GM19025 (cell line): ENCODE data around the gene FURIN.
"Not testable (repeated sequence)": the region's sequence is repeated elsewhere in the genome, so short reads cannot be mapped to it uniquely, and the experiment has no call there.

Experiments
- ATAC-seq: cut with Tn5 transposase; IDR thresholded peaks from one replicate; pipeline ENCODE4 v1.9.1; 2021; ENCODE audit warnings: mild to moderate bottlenecking, low read depth, moderate library complexity; ENCODE audit not compliant: unreplicated experiment

FURIN gene

DNA sequence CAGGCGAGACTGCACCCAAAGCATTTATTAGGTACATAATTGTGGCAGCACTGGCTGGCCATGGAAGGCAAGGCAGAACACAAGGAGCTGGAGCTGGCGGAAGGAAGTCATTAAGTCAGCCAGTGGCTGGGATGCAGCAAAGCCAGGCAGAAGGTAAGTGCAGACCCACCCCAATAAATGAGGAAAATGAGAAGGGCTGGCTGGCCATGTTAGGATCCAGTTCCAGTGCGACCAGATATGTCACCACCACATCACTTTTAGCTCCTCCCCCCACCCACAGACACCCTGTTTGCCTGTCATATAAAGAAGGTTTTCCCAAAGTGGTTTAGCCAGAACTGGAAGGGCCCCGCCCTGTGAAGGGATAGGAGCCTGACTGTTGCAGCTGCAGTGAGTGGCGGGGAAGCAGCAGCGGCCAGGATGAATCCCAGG lies at the start of gene FURIN:
FURIN (plus strand) TSS at position 328 of the 429 bp plus-strand sequence. CDS start 7,153 bp downstream, outside the sequence.
- ATAC-seq = no peak

DNA sequence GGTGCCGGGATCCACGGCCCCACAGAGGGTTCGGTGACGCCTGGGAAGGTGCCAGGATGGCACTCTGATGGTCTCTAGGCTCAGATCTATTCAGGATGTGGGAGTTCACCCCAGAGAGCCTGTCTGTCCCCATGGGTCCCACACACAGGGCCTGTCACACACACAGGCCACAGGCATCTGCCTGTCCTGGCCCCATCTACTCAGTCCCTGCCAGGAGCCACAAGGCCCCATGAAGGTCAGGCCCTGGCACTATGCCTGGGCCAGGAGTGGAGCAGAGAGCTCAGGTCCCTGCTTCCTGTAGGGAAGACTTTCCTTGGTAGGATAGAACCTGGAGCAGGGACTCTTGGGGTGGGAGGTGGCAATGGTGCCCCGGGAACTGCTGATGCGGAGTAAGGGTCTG lies 49.0 kb upstream of the FURIN start:
- ATAC-seq = no peak

DNA sequence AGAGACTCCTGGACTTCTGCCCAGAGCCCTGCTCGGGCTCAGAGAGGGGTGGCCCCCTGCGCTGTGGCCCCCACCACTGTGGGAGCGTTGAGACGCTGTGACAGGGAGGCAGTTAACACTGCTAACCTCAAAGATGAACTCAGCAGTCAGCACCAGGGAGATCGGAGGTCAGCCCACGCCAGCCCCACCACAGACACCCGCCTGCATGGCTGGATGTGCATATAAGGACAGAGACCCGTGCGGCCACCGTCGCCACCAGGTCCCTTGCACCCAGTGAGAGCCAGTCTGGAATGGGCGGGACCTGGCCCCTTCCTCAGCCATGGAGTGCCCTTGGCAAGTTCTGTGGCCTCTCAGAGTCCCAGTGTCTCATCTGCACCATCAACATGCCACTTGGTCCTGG lies 48.5 kb upstream of the FURIN start:
- no peak for ATAC-seq

DNA sequence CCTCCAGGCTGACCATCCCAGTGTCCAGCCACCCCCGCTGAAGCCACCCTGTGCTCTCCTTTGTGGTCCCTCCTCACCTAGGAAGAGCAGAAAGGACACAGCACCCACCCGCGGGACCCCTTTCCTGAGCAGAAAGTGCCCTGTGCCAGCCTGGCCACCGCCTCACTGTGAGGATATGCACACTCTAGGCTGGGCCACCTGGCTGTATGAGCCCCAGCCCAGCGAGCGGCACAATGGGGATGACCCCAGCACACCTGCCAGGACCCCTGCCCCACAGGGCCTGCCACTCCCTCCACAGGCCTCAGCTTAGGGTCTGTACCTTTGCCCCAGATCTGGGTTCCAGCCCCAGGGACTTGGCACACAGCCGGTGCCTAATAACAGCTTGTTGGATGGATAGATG lies 47.9 kb upstream of the FURIN start:
- ATAC-seq = no peak

DNA sequence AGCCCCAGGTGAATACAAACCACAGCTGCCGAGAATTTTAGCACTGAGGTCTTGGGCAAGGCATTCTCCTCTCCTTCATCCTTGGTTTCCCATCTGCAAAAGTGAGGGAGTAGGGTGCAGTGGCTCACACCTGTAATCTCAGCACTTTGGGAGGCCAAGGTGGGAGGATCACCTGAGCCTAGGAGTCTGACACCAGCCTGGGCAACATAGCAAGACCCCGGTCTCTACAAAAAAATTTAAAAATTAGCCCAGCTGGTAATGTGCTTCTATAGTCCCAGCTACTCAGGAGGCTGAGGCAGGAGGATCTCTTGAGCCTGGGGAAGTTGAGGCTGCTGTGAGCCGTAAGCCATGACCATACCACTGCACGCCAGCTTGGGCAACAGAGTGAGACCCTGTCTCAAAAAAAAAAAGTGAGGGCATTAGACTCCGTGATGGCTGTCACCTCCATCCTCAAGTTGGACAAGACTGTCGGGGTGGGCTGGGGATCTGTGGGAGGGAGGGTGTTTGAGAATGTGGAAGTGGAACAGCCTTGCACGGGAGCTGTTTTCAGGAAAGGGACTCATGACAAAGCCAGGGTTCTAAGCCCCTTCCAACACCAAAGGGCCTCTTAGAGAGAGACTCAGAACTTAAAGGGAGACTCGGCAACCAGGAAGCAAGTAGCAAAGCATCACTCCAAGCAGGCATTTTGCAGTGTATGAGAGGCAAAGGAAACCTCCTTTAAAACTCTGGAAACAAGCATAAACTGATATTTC lies 46.0 kb upstream of the FURIN start:
- no peak for ATAC-seq

DNA sequence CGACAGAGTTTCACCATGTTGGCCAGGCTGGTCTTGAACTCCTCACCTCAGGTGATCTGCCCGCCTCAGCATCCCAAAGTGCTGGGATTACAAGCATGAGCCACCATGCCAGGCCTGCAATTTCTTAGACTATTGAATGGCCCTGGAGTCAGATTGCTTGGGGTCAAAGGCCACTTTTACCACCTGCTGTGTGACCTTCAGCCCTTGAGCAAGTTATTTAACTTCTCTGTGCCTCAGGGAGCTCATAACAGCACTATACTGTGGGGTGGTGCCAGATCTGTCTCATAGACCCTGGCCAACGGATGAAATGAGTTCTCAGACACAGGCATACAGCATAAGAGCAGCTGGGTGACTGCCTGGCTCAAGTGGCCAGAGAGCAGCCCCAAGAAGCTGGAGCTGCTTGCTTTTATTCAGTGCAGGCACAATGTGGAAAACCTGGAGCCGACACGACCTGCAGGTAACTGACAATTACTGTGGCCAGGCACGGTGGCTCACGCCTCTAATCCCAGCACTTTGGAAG lies 44.9 kb upstream of the FURIN start:
- no peak for ATAC-seq

DNA sequence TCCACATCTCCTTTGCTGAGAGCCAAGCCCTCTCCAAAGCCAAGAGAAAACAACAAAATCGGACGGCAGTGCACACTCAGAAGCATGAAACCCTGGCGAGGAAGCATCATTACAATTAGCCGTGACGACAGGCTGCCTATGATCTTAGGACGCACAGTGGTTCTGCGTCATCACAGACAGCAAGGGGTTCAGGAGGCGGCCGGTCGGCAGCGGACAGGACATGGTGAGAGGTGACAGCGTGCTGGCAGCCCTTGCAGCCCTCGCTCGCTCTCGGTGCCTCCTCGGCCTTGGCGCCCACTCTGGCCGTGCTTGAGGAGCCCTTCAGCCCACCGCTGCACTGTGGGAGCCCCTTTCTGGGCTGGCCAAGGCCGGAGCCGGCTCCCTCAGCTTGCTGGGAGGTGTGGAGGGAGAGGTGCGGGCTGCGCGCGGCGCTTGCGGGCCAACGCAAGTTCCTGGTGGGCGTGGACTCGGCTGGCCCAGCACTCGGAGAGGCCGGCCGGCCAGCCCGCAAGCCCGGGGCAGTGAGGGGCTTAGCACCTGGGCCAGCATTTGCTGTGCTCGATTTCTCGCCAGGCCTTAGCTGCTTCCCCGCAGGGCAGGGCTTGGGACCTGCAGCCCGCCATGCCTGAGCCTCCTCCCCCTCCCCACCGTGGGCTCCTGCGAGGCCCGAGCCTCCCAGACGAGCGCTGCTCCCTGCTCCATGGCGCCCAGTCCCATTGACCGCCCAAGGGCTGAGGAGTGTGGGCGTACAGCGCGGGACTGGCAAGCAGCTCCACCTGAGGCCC lies 43.1 kb upstream of the FURIN start:
- not testable (repeated sequence) for ATAC-seq

DNA sequence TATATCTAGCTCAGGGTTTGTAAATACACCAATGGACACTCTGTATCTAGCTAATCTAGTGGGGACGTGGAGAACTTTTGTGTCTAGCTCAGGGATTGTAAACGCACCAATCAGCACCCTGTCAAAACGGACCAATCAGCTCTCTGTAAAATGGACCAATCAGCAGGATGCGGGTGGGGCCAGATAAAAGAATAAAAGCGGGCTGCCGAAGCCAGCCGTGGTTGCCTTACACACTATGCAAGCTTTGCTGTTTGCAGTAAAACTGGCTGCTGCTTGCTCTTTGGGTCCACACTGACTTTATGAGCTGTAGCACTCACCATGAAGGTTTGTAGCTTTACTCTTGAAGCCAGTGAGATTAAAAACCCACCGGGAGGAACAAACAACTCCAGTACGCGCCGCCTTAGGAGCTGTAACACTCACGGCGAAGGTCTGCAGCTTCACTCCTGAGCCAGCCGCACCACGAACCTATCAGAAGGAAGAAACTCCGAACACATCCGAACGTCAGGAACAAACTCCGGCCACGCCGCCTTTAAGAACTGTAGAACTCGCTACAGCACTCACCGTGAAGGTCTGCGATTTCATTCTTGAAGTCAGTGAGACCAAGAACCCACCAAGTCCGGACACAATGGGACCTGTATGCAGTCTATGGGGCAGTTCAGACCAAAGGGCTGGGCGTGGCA lies 42.0 kb upstream of the FURIN start:
- not testable (repeated sequence) for ATAC-seq

DNA sequence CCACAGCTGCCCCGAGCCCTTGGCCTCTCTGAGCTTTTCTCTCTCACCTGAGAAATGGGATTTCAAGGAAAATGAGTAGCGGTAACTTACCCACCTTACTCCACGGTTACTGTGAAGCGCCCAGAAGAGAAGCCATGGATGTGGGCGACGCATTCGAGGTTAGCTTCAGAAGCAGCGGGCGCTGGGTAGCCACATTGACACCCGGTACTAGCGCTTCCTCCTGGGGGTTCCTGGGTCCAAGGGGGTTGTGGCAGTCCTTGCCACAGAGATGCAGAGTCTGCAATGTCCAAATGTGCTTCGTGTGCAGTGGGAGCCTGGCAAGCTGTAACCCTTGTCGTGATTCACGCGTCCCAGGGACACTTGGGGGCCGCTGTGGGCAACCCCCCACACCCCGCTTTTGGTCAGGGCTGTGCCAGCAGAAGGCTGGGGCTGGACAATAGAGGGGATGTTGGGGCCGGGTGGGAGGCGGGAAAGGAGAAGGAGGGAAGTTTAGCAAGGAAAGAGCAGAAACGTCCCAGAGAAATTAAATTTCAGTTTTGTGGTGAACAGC lies 41.4 kb upstream of the FURIN start:
- no peak for ATAC-seq

DNA sequence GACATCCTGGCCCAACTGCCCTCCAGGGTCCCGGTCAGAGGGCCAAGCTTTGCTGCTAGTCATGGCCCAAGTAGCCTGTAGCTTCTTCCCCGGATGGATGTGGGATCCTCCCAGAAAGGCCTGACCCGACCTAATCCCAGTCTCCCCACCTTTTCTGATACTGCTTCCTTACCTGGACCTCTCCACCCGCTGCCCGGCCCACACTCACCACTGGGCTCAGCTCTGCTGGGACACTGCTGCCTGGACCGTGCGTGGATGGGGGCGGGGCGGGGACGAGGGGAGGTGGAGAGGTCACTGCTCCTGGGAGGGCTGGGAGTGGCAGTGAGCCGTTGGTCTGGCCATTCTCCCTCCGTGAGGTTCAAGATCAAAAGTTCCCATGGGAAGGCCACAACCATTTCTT lies 40.3 kb upstream of the FURIN start:
- ATAC-seq = no peak

DNA sequence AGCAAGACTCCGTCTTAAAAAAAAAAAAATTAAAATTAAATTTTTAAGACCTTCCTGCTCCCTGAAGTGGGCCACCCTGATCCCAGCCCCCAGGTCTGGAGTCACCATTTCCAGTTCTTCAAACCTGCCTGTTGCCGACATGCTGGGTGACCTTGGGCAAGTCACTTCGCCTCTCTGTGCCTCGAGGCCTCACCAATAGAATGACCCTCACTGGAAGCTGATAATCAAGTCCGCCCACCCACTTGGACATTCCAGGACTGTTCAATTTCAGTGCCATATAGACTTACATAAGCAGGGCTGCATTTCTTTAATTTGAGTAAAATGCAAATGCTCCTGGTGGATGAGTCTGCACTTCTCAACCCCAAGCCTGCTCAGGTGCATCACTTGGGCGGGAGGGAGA lies 39.3 kb upstream of the FURIN start:
- no peak for ATAC-seq

DNA sequence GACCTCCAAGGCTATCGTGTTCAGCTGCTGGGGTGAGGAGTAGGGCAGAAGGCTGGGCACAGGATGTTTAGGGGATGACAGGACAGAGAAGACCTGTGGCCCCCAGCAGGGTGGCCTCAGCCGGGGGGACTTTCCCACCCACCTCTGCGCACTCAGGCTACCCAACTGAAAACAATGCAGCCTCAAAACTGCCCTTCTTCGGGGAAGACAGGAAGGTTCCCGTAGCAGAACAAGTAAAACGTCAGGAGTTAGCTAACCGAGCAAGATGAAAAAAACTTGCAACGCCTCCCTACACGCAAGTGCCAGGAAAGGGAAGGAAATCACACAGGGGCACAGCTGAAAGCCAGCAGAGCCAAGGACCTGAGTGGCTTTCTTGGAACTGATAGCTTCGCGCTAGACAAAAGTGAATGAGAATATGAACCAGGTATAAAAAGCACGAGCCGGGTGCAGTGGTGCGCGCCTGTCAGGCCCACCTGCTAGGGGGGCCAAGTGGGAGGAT lies 38.4 kb upstream of the FURIN start:
- ATAC-seq = no peak

DNA sequence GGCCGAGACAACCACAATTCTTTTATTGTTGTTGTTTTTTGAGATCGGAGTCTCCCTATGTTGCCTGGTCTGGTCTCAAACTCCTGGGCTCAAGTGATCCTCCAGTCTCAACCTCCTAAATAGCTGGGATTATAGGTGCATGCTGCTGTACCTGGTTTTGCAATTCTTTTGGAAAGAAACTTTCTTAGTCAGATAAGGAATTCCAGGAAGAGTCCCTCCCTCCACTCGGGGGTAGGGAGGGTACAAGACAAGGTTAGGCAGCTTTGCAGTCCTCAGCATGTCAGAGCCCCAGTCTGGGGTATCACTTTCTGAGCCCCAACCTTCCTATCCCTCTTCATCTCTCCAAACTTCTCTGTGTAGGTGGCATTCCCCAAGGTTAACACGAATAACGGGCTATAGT lies 33.8 kb upstream of the FURIN start:
- no peak for ATAC-seq

DNA sequence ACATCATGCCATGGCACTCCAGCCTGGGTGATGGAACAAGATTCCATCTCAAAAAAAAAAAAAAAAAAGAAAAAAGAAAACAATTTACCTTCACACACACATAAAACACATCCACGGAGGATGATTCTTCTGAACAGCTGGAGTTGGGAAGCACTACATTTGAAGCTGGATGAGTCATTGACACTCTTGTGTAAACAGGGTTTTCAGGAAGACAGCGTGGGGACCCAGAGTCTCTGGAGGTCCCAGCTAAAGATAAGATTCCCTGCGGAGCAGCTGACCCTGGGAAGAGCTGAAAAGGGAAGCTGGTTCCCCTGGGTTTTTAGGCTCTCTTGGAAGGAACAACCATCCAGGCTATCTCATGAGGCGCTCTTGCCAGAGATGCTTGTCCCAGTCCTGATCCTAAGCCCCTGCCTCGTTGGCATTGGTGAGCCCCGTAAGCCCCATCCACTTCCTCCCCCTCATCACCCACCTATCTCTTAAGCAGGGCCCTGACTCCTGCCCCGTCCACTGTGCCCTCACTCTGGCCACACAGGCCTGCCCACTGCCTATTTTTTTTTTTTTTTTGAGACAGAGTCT lies 32.0 kb upstream of the FURIN start:
- no peak for ATAC-seq

DNA sequence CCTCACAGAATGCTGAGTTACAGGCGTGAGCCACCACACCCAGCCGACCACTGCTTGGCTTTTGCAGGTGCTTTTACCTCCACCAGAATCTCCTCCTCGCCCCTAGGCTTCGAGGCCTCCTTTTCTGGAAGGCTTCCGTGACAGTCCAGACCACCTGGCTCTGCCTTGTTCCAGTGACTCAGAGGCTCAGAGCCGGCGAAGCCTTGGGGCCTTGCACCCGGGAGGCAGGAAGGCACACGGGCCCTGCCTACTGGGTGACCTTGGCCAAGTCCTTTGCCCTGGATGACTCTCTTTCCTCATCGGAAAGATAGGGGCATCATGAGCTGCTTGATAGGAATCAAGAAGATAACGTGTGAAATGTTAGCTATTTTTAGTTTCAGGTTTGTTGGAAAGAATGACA lies 31.3 kb upstream of the FURIN start:
- no peak for ATAC-seq

DNA sequence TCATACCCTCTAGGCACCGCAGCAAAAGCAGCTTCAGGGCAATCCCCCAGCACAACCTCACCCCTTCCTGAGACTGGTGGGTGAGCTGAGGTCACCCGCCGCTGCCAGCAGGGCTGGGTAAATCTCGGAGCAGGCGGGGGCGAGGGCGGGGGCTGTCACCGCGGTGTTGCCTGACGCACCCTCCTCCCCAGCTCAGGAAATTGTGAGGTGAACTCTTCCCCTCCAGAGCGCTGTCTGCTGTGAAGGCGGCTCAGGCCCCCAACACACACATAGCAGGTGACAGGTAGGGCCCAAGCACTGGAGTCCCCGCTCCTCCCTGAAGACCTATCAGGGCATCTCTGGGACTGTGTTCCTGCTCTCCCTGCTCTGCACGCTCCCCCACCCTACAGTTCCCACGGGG lies 30.2 kb upstream of the FURIN start:
- ATAC-seq = no peak

DNA sequence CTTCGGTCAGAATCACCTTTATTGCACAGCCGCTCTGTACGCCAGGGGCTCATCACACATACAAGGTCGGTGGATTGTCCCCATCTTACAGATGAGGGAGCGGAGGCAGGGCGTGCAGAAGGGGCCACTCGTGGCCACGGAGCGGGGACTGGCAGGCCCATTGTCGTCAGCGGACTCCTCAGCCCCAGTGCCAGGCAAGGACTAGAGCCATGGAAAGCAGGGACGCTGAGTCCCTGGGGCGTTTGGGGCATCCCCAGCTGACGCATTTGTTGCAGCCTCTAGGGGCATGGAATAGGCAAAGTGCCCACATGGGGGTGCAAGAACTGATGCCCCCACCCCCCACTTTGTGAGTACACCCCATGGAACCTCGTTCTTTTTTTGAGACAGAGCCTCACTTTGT lies 29.8 kb upstream of the FURIN start:
- ATAC-seq = no peak

DNA sequence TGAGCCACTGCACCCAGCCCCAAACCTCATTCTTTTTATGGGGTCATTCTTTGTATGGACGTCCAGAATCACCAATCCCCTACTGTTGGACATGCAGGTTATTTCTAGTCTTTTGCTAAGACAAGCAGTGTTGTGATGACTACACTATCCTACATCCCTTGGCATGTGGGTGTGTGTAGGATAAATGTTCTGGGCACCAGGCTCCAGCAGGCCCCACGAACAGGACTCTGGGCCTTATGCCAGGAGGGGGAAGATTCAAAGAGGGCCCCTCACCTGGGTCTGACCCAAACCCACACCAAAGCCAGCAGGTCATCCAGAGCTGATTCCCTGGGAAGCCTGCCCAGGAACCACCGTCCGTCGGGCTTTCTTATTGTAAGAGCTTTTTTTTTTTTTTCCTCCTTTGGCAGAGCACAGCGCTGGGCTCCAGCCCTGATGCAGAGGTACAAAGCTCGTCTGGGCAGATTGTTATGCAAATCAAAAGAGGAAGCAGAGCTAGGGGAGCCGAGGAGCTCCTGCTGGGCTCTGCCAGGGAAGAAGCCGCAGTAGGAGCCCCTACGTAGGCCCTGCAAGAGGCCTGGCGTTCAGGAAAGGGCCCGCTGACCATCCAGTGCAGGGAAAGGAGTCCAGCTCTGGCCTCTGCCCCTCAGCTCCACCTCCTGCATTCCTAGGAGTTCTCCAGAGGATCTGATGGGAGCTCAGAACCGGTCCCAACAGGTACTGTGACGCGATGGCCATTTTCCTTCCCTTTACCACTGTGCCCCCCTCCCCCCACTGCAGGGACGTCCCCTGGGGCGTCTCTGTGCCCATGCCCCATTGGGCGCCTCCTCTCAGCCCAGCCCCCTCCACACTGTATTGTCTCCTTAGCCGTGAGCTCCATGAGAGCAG lies 29.0 kb upstream of the FURIN start:
- peak; percentile 74 for ATAC-seq

DNA sequence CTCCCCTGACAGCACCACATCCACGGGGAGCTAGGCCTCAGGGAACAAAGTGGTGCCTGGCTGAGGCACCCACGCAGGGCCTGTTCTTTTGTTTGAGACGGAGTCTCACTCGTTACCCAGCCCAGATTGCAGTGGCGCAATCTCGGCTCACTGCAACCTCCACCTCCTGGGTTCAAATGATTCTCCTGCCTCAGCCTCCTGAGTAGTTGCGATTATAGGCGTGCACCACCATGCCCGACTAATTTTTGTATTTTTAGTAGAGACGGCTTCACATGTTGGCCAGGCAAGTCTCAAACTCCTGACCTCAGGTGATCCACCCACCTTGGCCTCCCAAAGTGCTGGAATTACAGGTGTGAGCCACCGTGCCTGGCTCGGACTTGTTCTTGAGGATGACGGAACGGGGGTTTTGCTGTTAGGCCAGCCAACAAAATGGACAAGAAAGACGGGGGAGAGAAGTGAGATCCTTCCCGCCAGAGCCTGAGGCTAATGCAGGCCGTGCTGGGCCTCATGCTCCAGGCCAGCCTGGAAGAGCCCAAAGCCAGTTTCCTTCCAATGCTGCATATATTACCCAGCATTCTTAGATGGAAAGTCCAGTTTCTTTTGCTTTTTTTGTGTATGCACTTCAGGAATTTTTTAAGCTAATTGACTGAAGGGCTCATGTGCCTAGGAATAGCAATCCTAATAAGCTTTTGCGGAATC lies 28.1 kb upstream of the FURIN start:
- ATAC-seq = no peak
